SK-N-SH (cell line): Measurements from ENCODE around the gene PSPC1. TPM values are rescaled to one million over a fixed set of nuclear protein-coding genes. Genes with fewer than 3 reads are reported as not detected.

Source experiments
- CTCF ChIA-PET: fragments of 300-600, 350-600 bp; formaldehyde crosslinking; extraction: SDS; loops from one replicate; lab custom pipeline; 2021; lab: Yijun Ruan, JAX
- POLR2A ChIA-PET: fragments of 350-600 bp; sonication (Branson Sonifier 250); formaldehyde crosslinking; extraction: SDS; loops from one replicate; lab custom pipeline; 2020; ENCODE audit warnings: antibody characterized with exemption, inconsistent platforms; lab: Yijun Ruan, JAX
- DNase-seq: peaks from one replicate; pipeline ENCODE4 v3.0.0; 2012
- H2AFZ ChIP-seq: fragments of 200-600 bp; sonication (generic); 2 replicates; pipeline ENCODE4 v1.8.1; 2016; ENCODE audit warnings: antibody characterized with exemption, mild to moderate bottlenecking, low read depth
- H3F3A ChIP-seq: fragments of 200-600 bp; sonication (generic); replicated peaks from 2 replicates; pipeline ENCODE3; 2016; ENCODE audit warnings: antibody characterized with exemption, mild to moderate bottlenecking; ENCODE audit not compliant: insufficient read depth
- H3K27ac ChIP-seq, 2 experiments: fragments of 200-500 bp in 1 of 2; fragments of 200-600 bp in 1 of 2; sonication (Bioruptor generic) in 1 of 2; sonication (generic), shearing (Covaris generic) in 1 of 2; 2 replicates each; pipeline versions ENCODE4 v1.5.1 to v1.6.1; 2014 to 2016; ENCODE audit warnings: low read depth in 2 of 2, inconsistent platforms in 1 of 2, low read length in 1 of 2, mild to moderate bottlenecking in 1 of 2, mixed read lengths in 1 of 2
- H3K27me3 ChIP-seq: fragments of 200-600 bp; sonication (generic), shearing (Covaris generic); 2 replicates; pipeline ENCODE4 v1.6.1; 2016; ENCODE audit warnings: mixed run types; ENCODE audit not compliant: insufficient read depth
- H3K36me3 ChIP-seq, 2 experiments: fragments of 200-500 bp in 1 of 2; fragments of 200-600 bp in 1 of 2; sonication (Bioruptor generic) in 1 of 2; sonication (generic) in 1 of 2; replicated peaks in 1 of 2; 2 replicates each; pipeline versions ENCODE3 to v1.5.1; 2014 to 2016; ENCODE audit warnings: low read length in 1 of 2, mild to moderate bottlenecking in 1 of 2; ENCODE audit not compliant: insufficient read depth in 2 of 2, control insufficient read depth in 1 of 2
- H3K4me1 ChIP-seq, 2 experiments: fragments of 200-500 bp in 1 of 2; fragments of 200-600 bp in 1 of 2; sonication (Bioruptor generic) in 1 of 2; sonication (generic), shearing (Covaris generic) in 1 of 2; 2 replicates each; pipeline versions ENCODE4 v1.5.1 to v1.6.1; 2014 to 2016; ENCODE audit warnings: low read depth in 1 of 2, low read length in 1 of 2, mixed run types in 1 of 2; ENCODE audit not compliant: insufficient read depth in 2 of 2, control insufficient read depth in 1 of 2
- H3K4me2 ChIP-seq: fragments of 200-600 bp; sonication (generic), shearing (Covaris generic); 2 replicates; pipeline ENCODE4 v1.6.1; 2017; ENCODE audit warnings: mixed run types
- H3K4me3 ChIP-seq, 2 experiments: fragments of 200-500 bp in 1 of 2; fragments of 200-600 bp in 1 of 2; sonication (Bioruptor generic) in 1 of 2; sonication (generic), shearing (Covaris generic) in 1 of 2; 2 replicates each; pipeline versions ENCODE4 v1.5.1 to v1.8.1; 2014 to 2016; ENCODE audit warnings: low read depth in 2 of 2, inconsistent platforms in 1 of 2, low read length in 1 of 2, mild to moderate bottlenecking in 1 of 2, mixed read lengths in 1 of 2, moderate library complexity in 1 of 2
- H3K79me2 ChIP-seq: fragments of 200-600 bp; sonication (generic); 2 replicates; pipeline ENCODE4 v1.8.1; 2017; ENCODE audit warnings: mild to moderate bottlenecking; ENCODE audit not compliant: insufficient read depth
- H3K9ac ChIP-seq: fragments of 200-600 bp; sonication (generic); 2 replicates; pipeline ENCODE4 v1.6.1; 2017; ENCODE audit warnings: mixed run types
- H3K9me2 ChIP-seq: fragments of 200-600 bp; sonication (generic); 2 replicates; pipeline ENCODE4 v1.6.1; 2017; ENCODE audit warnings: mixed run types
- H3K9me3 ChIP-seq: fragments of 200-600 bp; sonication (generic); 2 replicates; pipeline ENCODE4 v1.6.1; 2017; ENCODE audit warnings: mixed run types, mild to moderate bottlenecking, moderate library complexity
- H4K20me1 ChIP-seq: fragments of 200-600 bp; sonication (generic); 2 replicates; pipeline ENCODE4 v1.6.1; 2017; ENCODE audit warnings: mild to moderate bottlenecking, mixed run types; ENCODE audit not compliant: insufficient read depth
- CHD2 ChIP-seq: fragments of 150-350 bp; IDR thresholded peaks from 2 replicates; pipeline ENCODE4 v1.6.1; 2018; ENCODE audit warnings: low read length; ENCODE audit not compliant: partially characterized antibody
- ELF1 ChIP-seq: IDR thresholded peaks from 2 replicates; pipeline ENCODE4 v1.4.0; 2012
- EP300 ChIP-seq, 2 experiments: IDR thresholded peaks; 2 replicates each; pipeline versions ENCODE4 v1.4.0 to v1.6.1; 2012; ENCODE audit warnings: borderline replicate concordance in 1 of 2, low read depth in 1 of 2, low read length in 1 of 2
- EZH2phosphoT487 ChIP-seq: fragments of 200-600 bp; sonication (generic); IDR thresholded peaks from 2 replicates; pipeline ENCODE4 v1.6.1; 2017; ENCODE audit warnings: low read depth, mixed run types, mild to moderate bottlenecking, antibody characterized with exemption, moderate library complexity, borderline replicate concordance
- FOXJ3 ChIP-seq: sonication (generic); formaldehyde crosslinking; IDR thresholded peaks from 2 replicates; pipeline ENCODE4 v1.5.1; 2020; ENCODE audit warnings: mild to moderate bottlenecking, missing genetic modification reagents
- JUND ChIP-seq: IDR thresholded peaks from 2 replicates; pipeline ENCODE4 v1.4.0; 2012
- NFIC ChIP-seq: IDR thresholded peaks from 2 replicates; pipeline ENCODE4 v1.4.0; 2012; ENCODE audit warnings: borderline replicate concordance
- NRF1 ChIP-seq: IDR thresholded peaks from 2 replicates; pipeline ENCODE4 v1.6.1; 2012; ENCODE audit warnings: low read depth, mild to moderate bottlenecking, low read length
- POLR2AphosphoS5 ChIP-seq: IDR thresholded peaks from 2 replicates; pipeline ENCODE4 v1.6.1; 2012; ENCODE audit warnings: low read depth, low read length
- SMC3 ChIP-seq: IDR thresholded peaks from 2 replicates; pipeline ENCODE4 v1.6.1; 2012; ENCODE audit warnings: low read depth, low read length, improper control_type of control experiment
- WGBS: methylation state at CpG from one replicate; pipeline ENCODE4 v1.1.6; 2017; ENCODE audit warnings: low lambda C conversion rate; 5-methylcytosine and 5-hydroxymethylcytosine counted together
- polyA plus RNA-seq, 3 experiments: library from polyadenylated mRNA; depleted of rRNA; stranded (reverse); fragments of >200 nt; gene quantifications; 2 replicates each; pipeline ENCODE4 v1.2.3, GENCODE V29; 2012
- TF ChIP-seq, protein P1 (sequence below): fragments of 150-350 bp; IDR thresholded peaks from 2 replicates; pipeline ENCODE4 v1.6.1; 2016; ENCODE audit warnings: mild to moderate bottlenecking, low read depth, low read length
- TF ChIP-seq, protein P2 (sequence below): IDR thresholded peaks from 2 replicates; pipeline ENCODE4; 2012
- TF ChIP-seq, protein P3 (sequence below): IDR thresholded peaks from 2 replicates; pipeline ENCODE4 v1.4.0; 2012; ENCODE audit warnings: low read depth
- TF ChIP-seq, protein P4 (sequence below): IDR thresholded peaks from 2 replicates; pipeline ENCODE4 v1.6.1; 2012; ENCODE audit warnings: mild to moderate bottlenecking, low read depth, low read length, moderate library complexity
- TF ChIP-seq, protein P5 (sequence below): fragments of 200-600 bp; sonication (generic); IDR thresholded peaks from 2 replicates; pipeline ENCODE4 v1.6.1; 2017; ENCODE audit warnings: antibody characterized with exemption, mild to moderate bottlenecking, moderate library complexity

PSPC1 gene
- polyA plus RNA-seq, 1 of the 3 experiments (the other 2 are of a cell fraction), result 35.2 TPM

DNA sequence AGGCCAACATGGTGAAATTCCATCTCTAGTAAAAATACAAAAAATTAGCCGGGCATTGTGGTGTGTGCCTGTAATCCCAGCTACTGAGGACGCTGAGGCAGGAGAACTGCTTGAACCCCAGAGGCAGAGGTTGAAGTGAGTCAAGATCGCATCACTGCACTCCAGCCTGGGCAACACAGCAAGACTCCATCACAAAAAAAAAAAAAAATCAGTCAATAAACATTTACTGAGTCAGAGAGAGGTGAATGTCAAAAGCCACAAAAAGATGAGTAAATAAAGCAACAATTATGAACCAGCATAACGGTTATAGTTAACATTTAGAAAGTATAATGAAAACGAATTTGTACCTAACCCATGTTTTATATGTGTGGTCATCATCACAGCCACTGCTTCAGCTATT is 23.1 kb downstream of the PSPC1 start:
- Histone ChIP-seq H4K20me1 (peaks cover 50% of the 10 kb centered on the region), H3F3A (no peaks in the 10 kb centered on the region), H3K9ac (no peak overlapping the region), H3K9me3 (no peaks in the 10 kb centered on the region), H2AFZ (no peak overlapping the region), H3K4me1 (no peaks in the 10 kb centered on the region), H3K79me2 (peaks cover 100% of the 10 kb centered on the region), H3K4me2 (no peak overlapping the region), H3K36me3 (peaks cover 11 to 35% of the 10 kb centered on the region in 2 experiments), H3K9me2 (no peaks in the 10 kb centered on the region), H3K4me3 (no peak overlapping the region), H3K27ac (no peak overlapping the region), H3K27me3 (no peaks in the 10 kb centered on the region)
- DNase-seq, result no peak
- WGBS, result 95% methylated on average over 5 of the region's 5 CpGs
- TF ChIP-seq POLR2AphosphoS5 (no peak), EZH2phosphoT487 (no peak), SMC3 (no peak), FOXJ3 (CRISPR knock-in tag) (no peak), JUND (no peak), EP300 (IDR thresholded peaks at IDR 0.05; ENCODE audit: borderline replicate concordance in 1 of 2, low read depth in 1 of 2, low read length in 1 of 2) (no peak), ELF1 (no peak), NFIC (no peak)
- TF ChIP-seq, protein P1, sequence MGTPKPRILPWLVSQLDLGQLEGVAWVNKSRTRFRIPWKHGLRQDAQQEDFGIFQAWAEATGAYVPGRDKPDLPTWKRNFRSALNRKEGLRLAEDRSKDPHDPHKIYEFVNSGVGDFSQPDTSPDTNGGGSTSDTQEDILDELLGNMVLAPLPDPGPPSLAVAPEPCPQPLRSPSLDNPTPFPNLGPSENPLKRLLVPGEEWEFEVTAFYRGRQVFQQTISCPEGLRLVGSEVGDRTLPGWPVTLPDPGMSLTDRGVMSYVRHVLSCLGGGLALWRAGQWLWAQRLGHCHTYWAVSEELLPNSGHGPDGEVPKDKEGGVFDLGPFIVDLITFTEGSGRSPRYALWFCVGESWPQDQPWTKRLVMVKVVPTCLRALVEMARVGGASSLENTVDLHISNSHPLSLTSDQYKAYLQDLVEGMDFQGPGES, result no peak
- TF ChIP-seq, protein P2, sequence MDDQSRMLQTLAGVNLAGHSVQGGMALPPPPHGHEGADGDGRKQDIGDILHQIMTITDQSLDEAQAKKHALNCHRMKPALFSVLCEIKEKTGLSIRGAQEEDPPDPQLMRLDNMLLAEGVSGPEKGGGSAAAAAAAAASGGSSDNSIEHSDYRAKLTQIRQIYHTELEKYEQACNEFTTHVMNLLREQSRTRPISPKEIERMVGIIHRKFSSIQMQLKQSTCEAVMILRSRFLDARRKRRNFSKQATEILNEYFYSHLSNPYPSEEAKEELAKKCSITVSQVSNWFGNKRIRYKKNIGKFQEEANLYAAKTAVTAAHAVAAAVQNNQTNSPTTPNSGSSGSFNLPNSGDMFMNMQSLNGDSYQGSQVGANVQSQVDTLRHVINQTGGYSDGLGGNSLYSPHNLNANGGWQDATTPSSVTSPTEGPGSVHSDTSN, result no peak
- TF ChIP-seq, protein P3, sequence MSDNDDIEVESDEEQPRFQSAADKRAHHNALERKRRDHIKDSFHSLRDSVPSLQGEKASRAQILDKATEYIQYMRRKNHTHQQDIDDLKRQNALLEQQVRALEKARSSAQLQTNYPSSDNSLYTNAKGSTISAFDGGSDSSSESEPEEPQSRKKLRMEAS, result no peak
- TF ChIP-seq, protein P4, sequence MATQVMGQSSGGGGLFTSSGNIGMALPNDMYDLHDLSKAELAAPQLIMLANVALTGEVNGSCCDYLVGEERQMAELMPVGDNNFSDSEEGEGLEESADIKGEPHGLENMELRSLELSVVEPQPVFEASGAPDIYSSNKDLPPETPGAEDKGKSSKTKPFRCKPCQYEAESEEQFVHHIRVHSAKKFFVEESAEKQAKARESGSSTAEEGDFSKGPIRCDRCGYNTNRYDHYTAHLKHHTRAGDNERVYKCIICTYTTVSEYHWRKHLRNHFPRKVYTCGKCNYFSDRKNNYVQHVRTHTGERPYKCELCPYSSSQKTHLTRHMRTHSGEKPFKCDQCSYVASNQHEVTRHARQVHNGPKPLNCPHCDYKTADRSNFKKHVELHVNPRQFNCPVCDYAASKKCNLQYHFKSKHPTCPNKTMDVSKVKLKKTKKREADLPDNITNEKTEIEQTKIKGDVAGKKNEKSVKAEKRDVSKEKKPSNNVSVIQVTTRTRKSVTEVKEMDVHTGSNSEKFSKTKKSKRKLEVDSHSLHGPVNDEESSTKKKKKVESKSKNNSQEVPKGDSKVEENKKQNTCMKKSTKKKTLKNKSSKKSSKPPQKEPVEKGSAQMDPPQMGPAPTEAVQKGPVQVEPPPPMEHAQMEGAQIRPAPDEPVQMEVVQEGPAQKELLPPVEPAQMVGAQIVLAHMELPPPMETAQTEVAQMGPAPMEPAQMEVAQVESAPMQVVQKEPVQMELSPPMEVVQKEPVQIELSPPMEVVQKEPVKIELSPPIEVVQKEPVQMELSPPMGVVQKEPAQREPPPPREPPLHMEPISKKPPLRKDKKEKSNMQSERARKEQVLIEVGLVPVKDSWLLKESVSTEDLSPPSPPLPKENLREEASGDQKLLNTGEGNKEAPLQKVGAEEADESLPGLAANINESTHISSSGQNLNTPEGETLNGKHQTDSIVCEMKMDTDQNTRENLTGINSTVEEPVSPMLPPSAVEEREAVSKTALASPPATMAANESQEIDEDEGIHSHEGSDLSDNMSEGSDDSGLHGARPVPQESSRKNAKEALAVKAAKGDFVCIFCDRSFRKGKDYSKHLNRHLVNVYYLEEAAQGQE, result no peak
- ChIA-PET POLR2A (no interaction called here), CTCF (no interaction called here)

DNA sequence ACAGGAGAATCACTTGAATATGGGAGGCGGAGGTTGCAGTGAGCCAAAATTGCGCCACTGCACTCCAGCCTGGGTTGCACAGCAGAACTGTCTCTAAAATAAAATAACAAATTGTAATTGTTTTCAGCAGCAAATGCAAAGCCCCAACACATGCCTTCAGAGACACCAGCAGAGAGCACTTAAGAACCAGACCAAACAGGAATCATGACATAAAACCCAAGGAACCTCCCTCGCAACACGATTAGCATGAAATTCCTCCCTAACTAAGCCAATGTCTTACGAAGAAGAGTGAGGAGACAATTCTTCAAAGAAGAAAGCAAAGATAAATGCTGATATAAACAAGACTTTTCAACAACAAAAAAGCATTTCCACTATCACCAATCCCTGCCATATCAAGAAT is 40.1 kb downstream of the PSPC1 start:
- Histone ChIP-seq H3K9me3 (no peaks in the 10 kb centered on the region), H2AFZ (no peak overlapping the region), H3K9ac (no peak overlapping the region), H3K79me2 (peaks cover 97% of the 10 kb centered on the region), H3K4me3 (no peak overlapping the region), H3K4me2 (no peak overlapping the region), H3K4me1 (no peaks in the 10 kb centered on the region), H4K20me1 (peaks cover 5% of the 10 kb centered on the region; the same call in 1 of the 2 replicates), H3K27me3 (no peaks in the 10 kb centered on the region), H3F3A (peaks cover 5% of the 10 kb centered on the region), H3K27ac (no peak overlapping the region), H3K9me2 (no peaks in the 10 kb centered on the region), H3K36me3 (peaks cover 15 to 55% of the 10 kb centered on the region in 2 experiments)
- WGBS, result 87% methylated on average over 5 of the region's 5 CpGs
- ChIA-PET POLR2A (no interaction called here), CTCF (no interaction called here)
- DNase-seq, result no peak
- TF ChIP-seq, protein P5, sequence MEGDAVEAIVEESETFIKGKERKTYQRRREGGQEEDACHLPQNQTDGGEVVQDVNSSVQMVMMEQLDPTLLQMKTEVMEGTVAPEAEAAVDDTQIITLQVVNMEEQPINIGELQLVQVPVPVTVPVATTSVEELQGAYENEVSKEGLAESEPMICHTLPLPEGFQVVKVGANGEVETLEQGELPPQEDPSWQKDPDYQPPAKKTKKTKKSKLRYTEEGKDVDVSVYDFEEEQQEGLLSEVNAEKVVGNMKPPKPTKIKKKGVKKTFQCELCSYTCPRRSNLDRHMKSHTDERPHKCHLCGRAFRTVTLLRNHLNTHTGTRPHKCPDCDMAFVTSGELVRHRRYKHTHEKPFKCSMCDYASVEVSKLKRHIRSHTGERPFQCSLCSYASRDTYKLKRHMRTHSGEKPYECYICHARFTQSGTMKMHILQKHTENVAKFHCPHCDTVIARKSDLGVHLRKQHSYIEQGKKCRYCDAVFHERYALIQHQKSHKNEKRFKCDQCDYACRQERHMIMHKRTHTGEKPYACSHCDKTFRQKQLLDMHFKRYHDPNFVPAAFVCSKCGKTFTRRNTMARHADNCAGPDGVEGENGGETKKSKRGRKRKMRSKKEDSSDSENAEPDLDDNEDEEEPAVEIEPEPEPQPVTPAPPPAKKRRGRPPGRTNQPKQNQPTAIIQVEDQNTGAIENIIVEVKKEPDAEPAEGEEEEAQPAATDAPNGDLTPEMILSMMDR, result no peak
- TF ChIP-seq NRF1, result no peak
- TF ChIP-seq CHD2, result no peak
- no peak for TF ChIP-seq NFIC
- TF ChIP-seq, protein P1, result no peak
- no peak for TF ChIP-seq EZH2phosphoT487
- no peak for TF ChIP-seq FOXJ3 (CRISPR knock-in tag)
- TF ChIP-seq ELF1, result no peak
